ACC112 (cell line): ENCODE results near the gene CYSRT1.

Experiments
- H2AFZ ChIP-seq: fragments of 200-600 bp; sonication (generic); one replicate; pipeline ENCODE4 v1.6.0; 2017; ENCODE audit warnings: antibody characterized with exemption, low read length; ENCODE audit not compliant: unreplicated experiment
- H3K27ac ChIP-seq: fragments of 200-600 bp; sonication (generic); 2 replicates; pipeline ENCODE4 v1.5.1; 2014; ENCODE audit warnings: low read depth, mild to moderate bottlenecking, antibody characterized with exemption, low read length, moderate library complexity
- H3K27me3 ChIP-seq: fragments of 200-600 bp; sonication (generic); 2 replicates; pipeline ENCODE4 v1.6.1; 2014; ENCODE audit warnings: mild to moderate bottlenecking, antibody characterized with exemption, low read length, moderate library complexity, mixed read lengths; ENCODE audit not compliant: insufficient read depth
- H3K36me3 ChIP-seq: fragments of 200-600 bp; sonication (generic); 2 replicates; pipeline ENCODE4 v1.6.1; 2016; ENCODE audit warnings: mild to moderate bottlenecking, antibody characterized with exemption, low read length, moderate library complexity, mixed read lengths; ENCODE audit not compliant: insufficient read depth
- H3K4me1 ChIP-seq: fragments of 200-600 bp; sonication (generic); one replicate; pipeline ENCODE4 v1.6.1; 2016; ENCODE audit warnings: low read length, mixed read lengths; ENCODE audit not compliant: insufficient read depth, unreplicated experiment, control insufficient read depth
- H3K4me3 ChIP-seq: fragments of 200-600 bp; sonication (generic); 2 replicates; pipeline ENCODE4 v1.5.1; 2014; ENCODE audit warnings: mild to moderate bottlenecking, low read depth, low read length
- H3K79me2 ChIP-seq: fragments of 200-600 bp; sonication (generic); one replicate; pipeline ENCODE4 v1.6.0; 2016; ENCODE audit warnings: low read length; ENCODE audit not compliant: control insufficient read depth, unreplicated experiment, insufficient read depth

CYSRT1 gene

GRCh38 chr9:137227853-137228505 is 3.0 kb downstream of the CYSRT1 start:
- H3K4me3 ChIP-seq, result no peak overlapping the region
- H3K27ac ChIP-seq, result no peak overlapping the region
- no peaks in the 10 kb centered on the region for H3K27me3 ChIP-seq
- H3K79me2 ChIP-seq, result no peaks in the 10 kb centered on the region
- H2AFZ ChIP-seq, result no peak overlapping the region
- peaks cover 21% of the 10 kb centered on the region for H3K4me1 ChIP-seq
- no peaks in the 10 kb centered on the region for H3K36me3 ChIP-seq

DNA sequence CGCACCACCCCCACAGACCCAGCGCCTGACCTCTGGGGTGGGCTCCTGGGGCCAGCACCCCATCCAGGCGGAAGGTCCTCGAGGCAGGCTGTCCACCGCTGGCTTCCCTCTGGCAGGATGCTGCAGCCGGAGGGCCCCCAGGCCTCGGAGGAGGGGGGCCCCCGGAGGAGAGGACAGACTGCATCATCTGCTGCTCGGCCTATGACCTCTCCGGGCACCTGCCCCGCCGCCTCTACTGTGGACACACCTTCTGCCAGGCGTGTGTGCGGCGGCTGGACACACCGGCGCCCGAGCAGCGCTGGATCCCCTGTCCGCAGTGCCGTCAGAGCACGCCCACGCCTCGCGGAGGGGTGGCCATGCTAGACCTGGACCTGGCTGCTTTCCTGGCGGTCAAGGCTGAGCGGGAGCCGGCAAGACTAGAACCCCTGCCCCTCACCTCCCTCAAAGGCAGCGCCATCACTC is 3.6 kb downstream of the CYSRT1 start:
- Histone ChIP-seq H2AFZ (no peak overlapping the region), H3K4me3 (no peak overlapping the region), H3K79me2 (no peaks in the 10 kb centered on the region), H3K27ac (no peak overlapping the region), H3K27me3 (no peaks in the 10 kb centered on the region), H3K36me3 (no peaks in the 10 kb centered on the region), H3K4me1 (peaks cover 20% of the 10 kb centered on the region)

- H3K27me3 ChIP-seq, result no peaks in the 10 kb centered on the region
- no peaks in the 10 kb centered on the region for H3K79me2 ChIP-seq
- H3K4me3 ChIP-seq, result no peak overlapping the region
- H3K4me1 ChIP-seq, result peaks cover 18% of the 10 kb centered on the region
- no peaks in the 10 kb centered on the region for H3K36me3 ChIP-seq
- H3K27ac ChIP-seq, result no peak overlapping the region
- H2AFZ ChIP-seq, result no peak overlapping the region
Measured at GRCh38 chr9:137228968-137229896, 4.3 kb downstream of the CYSRT1 start.

- peaks cover 11% of the 10 kb centered on the region for H3K4me1 ChIP-seq
Measured at GRCh38 chr9:137229903-137230704, 5.1 kb downstream of the CYSRT1 start.

DNA sequence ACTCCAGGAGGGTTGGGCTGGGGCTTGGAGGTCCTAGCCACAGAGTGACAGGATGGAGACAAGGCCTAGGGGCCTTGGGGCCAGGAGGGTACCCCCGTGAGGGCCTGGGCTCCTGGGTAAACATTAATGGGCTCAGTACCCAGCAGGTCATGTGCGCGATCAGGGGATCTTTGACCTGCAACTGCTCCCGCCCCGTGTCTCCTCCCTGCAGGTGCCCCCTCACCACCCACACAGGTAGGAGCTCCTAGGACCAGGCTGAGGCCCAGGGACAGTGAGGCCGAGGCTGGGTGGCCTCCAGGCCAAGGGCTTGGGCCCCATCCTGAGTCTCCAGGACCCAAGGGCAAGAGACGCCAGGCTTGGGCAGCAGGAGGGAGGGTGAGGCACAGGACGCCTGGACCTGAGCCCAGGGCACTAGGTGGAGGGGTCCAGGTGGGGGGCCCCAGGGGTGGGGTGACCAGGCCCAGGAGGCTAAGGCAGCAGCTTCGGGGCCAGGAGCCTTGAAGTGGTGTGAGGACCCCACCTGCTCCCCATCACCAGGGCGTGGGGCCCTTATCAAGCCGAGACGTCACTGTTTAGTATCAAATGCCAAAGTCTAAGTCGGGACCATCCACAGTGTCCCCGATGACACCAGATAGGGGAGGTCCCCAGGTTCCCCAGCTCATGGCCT is 5.9 kb downstream of the CYSRT1 start, which contains the start of gene SLC34A3:
SLC34A3 (plus strand) TSS at position 197 of the 667 bp plus-strand sequence. CDS start 802 bp downstream, outside the sequence.
- Histone ChIP-seq H3K36me3 (no peaks in the 10 kb centered on the region), H3K4me3 (no peak within 1 kb of the TSS), H3K79me2 (no peaks in the 10 kb centered on the region), H3K27me3 (no peaks in the 10 kb centered on the region), H3K4me1 (peaks cover 8% of the 10 kb centered on the region), H2AFZ (no peak within 1 kb of the TSS), H3K27ac (no peak within 1 kb of the TSS)

More at GRCh38 chr9:137229903-137230704, 5.1 kb downstream of the CYSRT1 start:
- Histone ChIP-seq H3K79me2 (no peaks in the 10 kb centered on the region), H2AFZ (no peak overlapping the region), H3K4me3 (no peak overlapping the region), H3K27me3 (no peaks in the 10 kb centered on the region), H3K27ac (no peak overlapping the region), H3K36me3 (no peaks in the 10 kb centered on the region)

GRCh38 chr9:137231372-137232039 is 6.5 kb downstream of the CYSRT1 start:
- H2AFZ ChIP-seq, result no peak overlapping the region
- H3K27ac ChIP-seq, result no peak overlapping the region
- H3K4me1 ChIP-seq, result peaks cover 9% of the 10 kb centered on the region
- H3K36me3 ChIP-seq, result no peaks in the 10 kb centered on the region
- H3K4me3 ChIP-seq, result no peak overlapping the region
- H3K27me3 ChIP-seq, result no peaks in the 10 kb centered on the region
- H3K79me2 ChIP-seq, result no peaks in the 10 kb centered on the region

DNA sequence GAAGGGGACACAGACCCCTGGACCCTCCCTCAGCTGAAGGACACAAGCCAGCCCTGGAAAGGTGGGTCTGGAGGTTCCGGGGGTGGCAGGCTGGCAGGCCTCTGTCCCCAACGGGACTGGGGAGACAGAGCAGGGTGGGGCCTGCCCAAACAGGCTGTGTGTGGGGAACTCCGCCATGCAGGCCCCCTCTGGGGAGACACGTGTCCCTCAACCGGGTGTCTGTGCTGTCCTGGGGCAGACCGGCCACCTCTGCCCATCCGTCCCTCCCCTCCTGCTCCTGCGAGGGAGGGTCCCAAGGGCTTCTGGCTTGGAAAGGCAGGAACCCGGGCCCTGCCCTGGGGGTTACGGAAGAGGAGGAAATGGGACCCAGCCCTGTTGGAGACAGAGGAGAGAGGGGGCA is 7.1 kb downstream of the CYSRT1 start:
- no peaks in the 10 kb centered on the region for H3K36me3 ChIP-seq
- no peak overlapping the region for H2AFZ ChIP-seq
- H3K27me3 ChIP-seq, result no peaks in the 10 kb centered on the region
- no peak overlapping the region for H3K27ac ChIP-seq
- peaks cover 8% of the 10 kb centered on the region for H3K4me1 ChIP-seq
- no peak overlapping the region for H3K4me3 ChIP-seq
- no peaks in the 10 kb centered on the region for H3K79me2 ChIP-seq

GRCh38 chr9:137232510-137232909 is 7.5 kb downstream of the CYSRT1 start:
- H3K79me2 ChIP-seq, result peaks cover 2% of the 10 kb centered on the region
- H3K4me3 ChIP-seq, result no peak overlapping the region
- no peaks in the 10 kb centered on the region for H3K27me3 ChIP-seq
- no peak overlapping the region for H3K27ac ChIP-seq
- no peak overlapping the region for H2AFZ ChIP-seq
- peaks cover 4% of the 10 kb centered on the region for H3K4me1 ChIP-seq
- no peaks in the 10 kb centered on the region for H3K36me3 ChIP-seq

- no peak overlapping the region for H3K4me3 ChIP-seq
- H3K4me1 ChIP-seq, result peaks cover 7% of the 10 kb centered on the region
- H3K27ac ChIP-seq, result no peak overlapping the region
- H2AFZ ChIP-seq, result no peak overlapping the region
- peaks cover 5% of the 10 kb centered on the region for H3K79me2 ChIP-seq
- no peaks in the 10 kb centered on the region for H3K36me3 ChIP-seq
- no peaks in the 10 kb centered on the region for H3K27me3 ChIP-seq
Measured at GRCh38 chr9:137233143-137233980, 8.4 kb downstream of the CYSRT1 start.
